Activated CD8-positive, alpha-beta memory T cell treated with anti-CD3 and anti-CD28 coated beads for 36 hours (primary cell): ENCODE results near the gene MYO5A. TPM values are rescaled to one million over a fixed set of nuclear protein-coding genes. Genes with fewer than 3 reads are reported as not detected.
"Not testable (repeated sequence)": the region's sequence is repeated elsewhere in the genome, so short reads cannot be mapped to it uniquely, and the experiment has no call there.

ENCODE experiments used
- CTCF ChIA-PET: fragments of 350-600 bp; sonication (Branson Sonifier 250); formaldehyde crosslinking; loops from one replicate; lab custom pipeline; 2021; ENCODE audit warnings: antibody characterized with exemption; lab: Charles Lee
- POLR2A ChIA-PET: fragments of 350-600 bp; sonication (Branson Sonifier 250); formaldehyde crosslinking; loops from one replicate; lab custom pipeline; 2021; ENCODE audit warnings: antibody characterized with exemption; lab: Charles Lee
- total RNA-seq, 2 experiments: library from RNA; stranded (reverse); gene quantifications; one replicate each; pipeline ENCODE4 v1.2.3, GENCODE V29; 2021

Gene MYO5A
- total RNA-seq, 2 experiments from 2014 or later = 28.6 to 30.3 TPM

DNA sequence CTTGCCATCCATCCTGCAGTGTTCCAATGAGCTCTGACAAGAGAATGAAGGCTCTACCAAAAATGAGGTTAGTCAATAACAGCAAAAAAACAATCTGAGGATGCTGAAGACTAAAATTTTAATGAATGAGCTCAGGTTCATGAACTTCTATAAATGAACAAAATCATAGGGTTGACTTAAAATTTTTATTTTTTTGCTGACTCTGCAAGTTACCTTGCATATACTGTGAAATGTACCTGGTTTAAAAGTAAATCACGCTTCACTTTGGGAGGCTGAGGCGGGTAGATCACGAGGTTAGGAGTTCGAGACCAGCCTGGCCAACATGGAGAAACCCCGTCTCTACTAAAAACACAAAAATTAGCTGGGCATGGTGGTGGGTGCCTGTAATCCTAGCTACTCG is 85.5 kb downstream of the MYO5A start:
- CTCF ChIA-PET = not testable (repeated sequence)
- POLR2A ChIA-PET = interaction anchor here (0.6 kb wide), 1 partner anchor 81 kb away, joined by 3 read pairs; no protein-coding TSS in a partner anchor

DNA sequence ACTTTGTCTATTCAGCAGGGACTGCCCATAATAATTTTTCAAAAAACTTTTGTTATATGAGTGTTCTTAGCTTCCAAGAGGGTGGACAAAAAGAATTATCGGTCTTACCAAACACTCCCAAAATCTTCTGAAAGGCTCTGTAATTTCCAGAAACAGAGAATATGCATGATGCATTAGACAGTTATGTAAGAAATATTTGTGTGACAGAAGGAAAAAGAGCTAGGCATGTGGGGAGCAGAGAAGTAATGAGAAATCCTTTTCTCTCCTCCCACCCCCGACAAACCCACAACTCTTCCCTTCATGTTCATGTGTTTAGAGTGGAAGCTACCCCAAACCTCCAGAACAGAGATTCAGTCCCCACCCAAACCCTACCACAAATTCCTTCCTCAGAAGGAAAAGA is 86.8 kb downstream of the MYO5A start:
- ChIA-PET POLR2A (no interaction called here), CTCF (no interaction called here)

DNA sequence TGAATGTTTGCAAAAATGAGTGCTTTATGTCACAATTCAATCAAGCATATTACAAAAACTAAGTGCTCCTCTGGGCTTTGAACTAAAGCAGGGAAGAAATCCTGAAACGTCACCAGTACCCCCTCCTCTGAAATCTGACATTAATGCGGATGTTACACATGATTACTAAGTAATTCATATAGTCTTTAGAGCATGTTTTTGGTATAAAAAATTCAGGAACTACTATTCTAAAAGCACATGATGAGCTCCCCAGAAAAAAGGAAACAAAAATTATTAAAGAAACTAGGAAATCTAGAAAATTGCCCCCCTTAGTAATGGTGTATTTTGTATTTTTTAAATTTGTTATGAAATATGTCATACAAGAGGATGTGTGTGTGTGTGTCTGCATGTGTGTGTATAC is 87.7 kb downstream of the MYO5A start:
- CTCF ChIA-PET = no interaction called here
- POLR2A ChIA-PET = no interaction called here

DNA sequence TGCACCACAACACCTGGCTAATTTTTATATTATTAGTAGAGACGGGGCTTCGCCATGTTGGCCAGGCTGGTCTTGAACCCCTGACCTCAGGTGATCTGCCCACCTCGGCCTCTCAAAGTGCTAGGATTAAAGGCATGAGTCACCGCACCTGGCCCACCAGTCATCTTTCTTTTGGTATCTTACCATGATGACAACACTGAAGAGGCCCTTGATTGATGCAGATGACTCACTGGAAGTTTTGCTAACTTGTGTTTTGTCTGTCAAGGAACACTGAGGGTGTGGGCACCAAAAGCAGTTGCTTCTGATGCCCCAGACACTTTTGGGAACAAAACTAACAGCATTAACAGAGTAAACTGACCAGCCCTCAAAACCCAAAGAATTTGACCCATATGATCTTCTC is 88.3 kb downstream of the MYO5A start:
- ChIA-PET CTCF (no interaction called here), POLR2A (no interaction called here)

DNA sequence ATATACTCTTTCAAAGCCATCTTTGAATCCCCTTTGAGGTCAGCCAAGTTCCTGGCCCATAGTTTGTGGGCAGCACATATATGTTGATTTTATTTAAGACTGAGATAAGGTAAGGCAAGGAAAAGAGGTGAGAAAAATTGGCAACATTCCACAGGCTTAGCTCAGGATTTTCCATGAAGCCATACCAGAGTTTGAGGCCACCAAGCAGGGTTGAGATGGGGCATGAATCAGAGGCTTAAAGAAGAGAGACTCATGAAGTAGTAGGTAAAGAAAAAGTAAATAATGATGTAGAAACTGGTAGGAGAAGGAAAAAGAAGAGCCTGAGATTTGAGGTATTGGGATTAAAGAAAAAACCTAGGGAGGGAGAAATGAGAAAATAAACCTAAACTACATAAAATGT is 89.2 kb downstream of the MYO5A start:
- ChIA-PET CTCF (interaction anchor here (0.6 kb wide), 1 partner anchor 83 kb away, joined by 4 read pairs; no protein-coding TSS in a partner anchor), POLR2A (no interaction called here)

DNA sequence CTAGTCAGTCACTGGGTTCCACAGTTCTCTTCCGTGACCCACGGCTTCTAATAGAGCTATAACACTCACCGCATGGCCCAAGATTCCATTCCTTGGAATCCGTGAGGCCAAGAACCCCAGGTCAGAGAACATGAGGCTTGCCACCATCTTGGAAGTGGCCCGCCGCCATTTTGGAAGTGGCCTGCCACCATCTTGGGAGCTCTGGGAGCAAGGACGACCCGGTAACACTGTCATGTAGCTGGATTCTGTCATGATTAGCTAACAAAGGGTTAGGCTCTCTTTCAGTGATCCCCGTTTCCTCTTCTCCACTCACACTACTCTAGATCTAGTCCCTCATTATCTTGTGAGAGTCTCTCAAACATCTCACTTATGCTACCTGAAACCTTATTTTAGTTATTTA is 89.6 kb downstream of the MYO5A start:
- POLR2A ChIA-PET, CTCF ChIA-PET: not testable (repeated sequence)

DNA sequence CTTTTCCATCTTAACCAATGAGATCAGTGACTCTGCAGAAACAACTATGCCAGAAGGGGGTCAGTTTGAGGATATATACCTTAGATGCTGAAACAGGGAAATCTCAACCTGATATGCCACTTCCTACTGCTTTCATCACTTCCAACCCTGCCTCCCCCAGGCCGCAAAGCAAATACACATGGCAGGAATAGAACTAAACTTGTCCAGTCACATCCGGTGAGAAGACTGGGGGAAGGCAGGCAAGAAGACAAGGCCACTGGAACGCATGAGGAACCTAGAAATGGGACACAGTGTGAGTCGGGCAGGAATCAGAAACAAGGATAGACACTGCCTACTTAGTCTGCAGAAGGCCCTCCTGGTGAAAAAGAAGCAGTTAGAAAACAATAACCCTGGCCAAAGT is 90.6 kb downstream of the MYO5A start:
- POLR2A ChIA-PET = no interaction called here
- CTCF ChIA-PET = no interaction called here

DNA sequence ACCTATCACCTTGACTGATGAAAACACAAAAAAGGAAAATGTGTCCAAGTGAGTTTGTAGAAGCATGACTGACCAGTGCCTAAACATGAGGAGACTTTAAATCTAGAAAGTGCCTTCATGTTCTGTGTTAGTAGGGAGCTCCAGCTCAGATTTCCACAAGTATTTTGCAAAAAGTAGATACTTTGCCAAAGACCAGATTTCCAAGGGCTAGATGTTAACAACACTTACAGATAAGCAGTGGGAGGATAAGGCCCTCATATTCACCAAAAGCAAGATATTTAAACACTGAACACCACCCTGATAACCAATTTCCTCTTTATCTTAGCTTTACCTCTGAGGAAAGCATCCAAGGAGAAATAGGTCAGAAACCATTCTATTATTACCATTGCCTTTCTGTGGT is 91.0 kb downstream of the MYO5A start:
- POLR2A ChIA-PET = no interaction called here
- CTCF ChIA-PET = no interaction called here

DNA sequence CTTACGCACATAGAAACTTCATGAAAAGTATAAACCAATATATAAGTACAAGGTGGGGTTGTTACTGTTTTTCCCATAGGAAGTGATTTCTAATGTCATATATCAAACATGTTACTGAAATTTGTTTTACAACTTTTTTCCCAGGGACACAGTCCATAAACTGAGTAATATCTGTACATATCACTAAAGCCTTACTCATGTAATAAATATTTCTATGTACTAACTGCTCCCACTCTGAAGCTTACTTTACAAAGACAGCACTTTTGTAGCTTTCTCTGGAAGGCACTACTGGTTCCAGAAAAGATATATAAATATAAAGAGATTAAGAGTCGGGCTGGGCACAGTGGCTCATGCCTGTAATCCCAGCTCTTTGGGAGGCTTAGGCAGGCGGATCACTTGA is 91.7 kb downstream of the MYO5A start:
- POLR2A ChIA-PET = no interaction called here
- CTCF ChIA-PET = no interaction called here

DNA sequence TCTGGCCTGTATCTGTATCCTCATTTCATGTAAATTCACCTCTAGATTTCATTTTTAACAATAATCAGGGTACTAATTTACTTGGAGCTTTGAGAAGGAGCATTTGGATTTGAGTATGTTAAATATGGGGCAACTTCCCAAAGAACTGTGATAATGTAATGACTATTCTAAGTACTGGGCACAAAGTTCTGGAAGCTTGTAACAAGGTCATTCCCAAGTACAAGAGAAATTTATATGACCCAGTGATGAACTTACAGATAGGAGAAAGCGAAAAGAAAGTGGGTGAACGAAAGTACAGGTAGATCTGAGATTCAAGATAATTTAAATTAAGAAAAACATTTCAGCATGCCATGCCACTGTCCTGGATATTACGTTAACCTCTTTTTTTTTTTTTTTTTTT is 93.8 kb downstream of the MYO5A start:
- CTCF ChIA-PET = no interaction called here
- POLR2A ChIA-PET = no interaction called here

DNA sequence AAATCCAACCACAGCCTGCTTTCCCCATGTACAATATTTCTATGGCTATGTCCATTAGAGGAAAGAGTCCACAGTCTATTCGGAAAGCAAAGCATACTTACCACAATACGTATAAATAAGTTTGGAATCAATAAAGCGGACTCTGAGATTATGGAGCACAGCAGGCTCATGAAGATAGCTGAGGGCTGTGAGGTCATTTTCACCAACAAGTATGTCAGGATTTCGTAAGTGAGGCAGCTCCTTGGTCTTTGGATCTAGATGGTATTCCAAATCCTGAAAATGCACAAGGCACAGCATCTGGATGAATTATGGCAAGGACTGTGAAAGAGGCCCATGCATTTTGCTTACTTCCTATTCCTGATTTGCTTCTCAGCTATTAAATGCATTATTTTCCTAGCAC is 100.4 kb downstream of the MYO5A start:
- CTCF ChIA-PET = no interaction called here
- POLR2A ChIA-PET = no interaction called here

DNA sequence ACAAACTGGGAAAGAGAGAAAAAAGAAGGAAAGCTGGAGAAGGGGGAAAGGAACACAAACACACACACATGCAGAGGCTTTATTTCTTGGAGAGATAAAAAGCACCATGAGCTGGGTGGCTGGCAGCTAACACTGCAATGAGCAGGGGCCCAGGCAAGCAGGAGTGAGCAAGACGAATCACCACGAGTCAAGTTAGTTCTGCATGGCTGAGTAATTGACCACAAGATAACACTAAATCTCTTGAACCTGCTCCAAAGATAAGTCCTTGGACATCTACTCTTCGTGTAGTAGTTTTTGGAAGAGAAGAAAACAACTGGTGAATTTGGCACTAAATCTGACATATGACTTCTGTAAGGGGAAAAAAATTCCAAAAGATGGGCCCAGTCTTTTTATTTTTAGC is 100.9 kb downstream of the MYO5A start:
- CTCF ChIA-PET = no interaction called here
- POLR2A ChIA-PET = no interaction called here

DNA sequence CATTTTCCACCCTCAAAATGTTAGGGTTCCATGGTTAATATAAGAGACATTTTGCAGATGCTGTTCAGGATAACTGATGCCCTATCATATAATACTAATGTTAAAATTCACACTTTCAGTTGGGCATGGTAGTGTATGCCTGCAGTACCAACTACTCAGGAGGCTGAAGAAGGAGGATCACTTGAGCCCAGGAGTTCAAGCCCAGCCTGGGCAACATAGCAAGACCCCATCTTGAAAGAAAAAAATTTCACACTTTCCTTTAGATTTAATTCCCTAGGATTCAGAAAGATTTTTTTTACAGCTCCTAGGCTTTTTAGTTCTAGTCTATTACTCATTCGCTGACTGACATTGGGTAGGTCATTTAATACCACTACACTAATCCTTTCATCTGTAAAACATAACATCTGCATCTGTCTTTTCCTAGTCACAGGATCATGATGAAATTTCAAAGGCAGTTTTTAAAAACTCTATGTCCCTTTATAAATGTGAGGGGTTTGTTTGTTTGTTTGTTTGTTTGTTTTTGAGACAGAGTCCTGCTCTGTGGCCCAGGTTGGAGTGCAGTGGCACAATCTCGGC is 103.7 kb downstream of the MYO5A start:
- CTCF ChIA-PET = no interaction called here
- POLR2A ChIA-PET = no interaction called here

DNA sequence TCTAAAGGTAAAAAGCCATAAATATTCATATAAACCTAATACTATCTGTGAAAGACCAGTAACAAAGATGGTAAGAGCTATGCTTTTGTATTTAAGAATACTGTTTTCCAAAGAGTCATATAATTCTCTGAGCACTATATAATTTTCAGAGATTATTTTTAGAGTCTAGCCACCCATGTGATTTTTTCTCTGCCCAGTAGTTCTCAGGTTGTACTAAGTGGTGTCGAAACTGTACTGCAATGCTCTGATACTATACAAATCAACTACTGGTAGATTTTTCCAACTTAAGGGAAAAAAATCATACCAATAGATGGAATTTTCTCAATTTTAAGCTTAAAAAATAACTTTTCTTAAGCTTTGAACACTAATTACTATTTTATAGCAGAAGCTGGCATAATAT is 104.8 kb downstream of the MYO5A start:
- CTCF ChIA-PET = no interaction called here
- POLR2A ChIA-PET = no interaction called here

DNA sequence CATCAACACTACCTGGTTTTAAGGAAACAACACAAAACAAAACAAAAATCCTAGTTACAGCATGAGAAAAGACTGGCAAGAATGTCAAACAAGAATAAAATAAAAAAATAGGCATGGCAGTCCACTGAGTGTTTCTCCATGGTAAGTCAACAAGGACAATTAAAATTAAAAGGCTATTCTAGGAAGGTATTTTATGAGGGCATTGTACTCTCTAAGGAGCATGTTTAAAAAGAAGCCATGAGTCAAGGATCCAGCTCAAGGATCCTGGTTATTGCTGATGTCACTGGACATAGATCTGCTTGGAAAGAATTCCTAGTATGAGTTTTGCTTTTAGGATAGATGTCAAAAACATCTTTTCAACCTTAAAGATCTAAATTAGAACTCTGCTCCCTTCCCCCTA is 106.7 kb downstream of the MYO5A start:
- POLR2A ChIA-PET = no interaction called here
- CTCF ChIA-PET = no interaction called here

DNA sequence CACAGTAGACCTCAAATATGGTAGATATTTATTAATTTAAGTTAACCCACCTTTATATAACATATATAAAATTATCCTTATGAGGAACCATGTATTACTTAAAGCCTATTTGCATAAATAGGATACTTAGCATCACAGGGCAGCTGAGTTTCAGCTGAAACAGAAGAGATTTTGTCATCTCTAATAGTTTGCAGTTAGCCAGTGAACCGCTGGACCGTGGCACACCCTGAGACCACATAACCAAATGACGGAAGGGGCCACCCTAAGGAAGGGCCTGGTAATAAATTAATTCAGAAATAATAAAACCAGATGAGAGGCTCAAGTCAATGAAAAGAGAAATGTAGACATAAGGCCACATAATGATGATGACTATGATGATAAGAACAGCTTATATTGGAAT is 107.7 kb downstream of the MYO5A start:
- POLR2A ChIA-PET = no interaction called here

DNA sequence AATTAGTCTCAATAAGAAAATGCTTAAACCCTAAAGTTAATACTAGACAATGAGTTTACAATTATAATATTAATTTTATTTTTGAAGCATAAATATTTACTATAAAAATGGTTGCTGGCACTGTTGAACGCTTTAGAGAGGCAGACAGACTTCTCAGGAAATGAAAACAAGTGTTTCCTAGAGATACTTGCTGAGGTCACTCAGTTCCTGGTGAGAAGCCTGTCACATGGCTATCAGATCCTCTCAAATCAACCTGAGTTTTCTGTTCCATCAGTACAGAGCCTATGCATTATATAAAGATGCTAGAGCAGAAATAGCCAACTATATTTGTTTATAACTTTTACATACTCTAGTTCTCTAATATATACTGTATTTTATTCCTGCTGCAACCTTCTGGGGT is 109.2 kb downstream of the MYO5A start:
- CTCF ChIA-PET = no interaction called here
- POLR2A ChIA-PET = no interaction called here

More for the DNA sequence above, 107.7 kb downstream of the MYO5A start:
- CTCF ChIA-PET = no interaction called here

DNA sequence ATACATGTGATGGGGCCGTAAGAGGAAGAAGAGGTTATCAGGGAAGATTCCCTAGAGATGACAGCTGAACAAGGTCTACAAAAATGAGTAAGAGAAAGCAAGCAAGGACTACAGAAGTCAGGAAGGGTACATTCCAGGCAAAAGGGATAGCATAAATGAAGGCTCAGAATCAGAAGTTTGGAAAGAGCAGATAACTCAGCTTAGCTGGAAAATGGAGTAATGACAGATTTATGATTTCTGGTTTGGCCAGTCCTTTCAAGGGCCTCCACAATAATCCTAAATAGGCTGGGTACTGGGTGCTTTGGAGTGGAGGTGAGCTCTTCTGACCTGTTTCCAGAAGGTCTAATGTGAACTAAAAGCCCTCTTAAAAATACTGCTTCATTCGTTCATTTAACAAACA is 110.7 kb downstream of the MYO5A start:
- CTCF ChIA-PET = no interaction called here
- POLR2A ChIA-PET = no interaction called here

DNA sequence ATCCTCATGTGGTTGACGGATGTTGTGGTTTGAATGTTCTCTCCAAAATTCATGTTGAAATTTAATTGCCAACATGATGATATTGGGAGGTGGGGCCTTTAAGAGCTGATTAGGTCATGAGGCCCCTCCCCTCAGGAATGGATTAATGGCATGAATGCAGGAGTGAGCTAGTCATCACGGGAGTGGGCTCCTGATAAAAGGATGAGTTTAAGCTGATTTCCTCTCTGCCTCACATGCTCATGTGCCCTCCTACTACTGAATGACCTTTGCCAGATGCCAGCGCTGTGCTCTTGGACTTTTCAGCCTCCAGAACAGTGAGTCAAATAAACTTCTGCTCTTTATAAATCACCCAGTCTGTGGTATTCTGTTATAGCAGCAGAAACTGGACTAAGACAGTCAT is 111.2 kb downstream of the MYO5A start:
- ChIA-PET POLR2A (no interaction called here), CTCF (no interaction called here)

DNA sequence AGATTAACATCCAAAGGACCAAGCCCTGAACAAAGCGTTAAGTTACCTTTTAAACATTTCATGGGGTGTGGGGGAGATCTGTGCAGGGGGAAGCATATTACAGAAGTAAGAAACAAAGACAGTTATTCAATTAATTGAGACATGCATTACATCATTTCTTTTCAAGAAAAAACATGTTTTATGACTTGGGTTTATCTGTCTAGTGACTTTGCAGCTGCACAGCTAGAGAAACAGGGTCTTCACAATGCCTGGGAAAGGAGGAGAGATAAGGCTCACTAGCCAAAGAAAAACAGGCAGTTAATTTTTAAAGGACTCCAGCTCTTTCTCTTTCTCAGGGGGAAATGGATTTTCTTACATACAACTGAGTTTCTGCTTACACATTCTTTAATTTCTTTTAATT is 112.1 kb downstream of the MYO5A start:
- CTCF ChIA-PET = not testable (repeated sequence)

DNA sequence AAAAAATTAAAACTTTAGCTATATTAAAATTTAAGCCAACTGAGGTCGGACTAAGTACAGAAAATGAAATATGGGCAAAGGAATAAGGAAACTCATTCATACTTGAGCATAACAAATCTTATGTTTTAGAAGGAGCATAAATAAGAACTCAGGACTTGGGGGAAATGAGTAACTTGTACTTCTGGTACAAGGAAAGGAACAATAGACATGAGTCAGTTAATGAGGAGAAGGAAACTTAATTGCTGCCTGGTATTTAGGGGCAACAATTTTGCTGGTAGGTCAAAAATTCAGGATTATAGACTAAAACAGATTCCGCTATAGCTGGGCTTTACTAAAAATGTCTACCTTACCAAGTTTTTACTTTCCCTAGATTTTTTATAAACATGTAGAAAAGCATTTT is 113.1 kb downstream of the MYO5A start:
- CTCF ChIA-PET = no interaction called here
- POLR2A ChIA-PET = no interaction called here

More for the DNA sequence above, 112.1 kb downstream of the MYO5A start:
- POLR2A ChIA-PET = not testable (repeated sequence)

DNA sequence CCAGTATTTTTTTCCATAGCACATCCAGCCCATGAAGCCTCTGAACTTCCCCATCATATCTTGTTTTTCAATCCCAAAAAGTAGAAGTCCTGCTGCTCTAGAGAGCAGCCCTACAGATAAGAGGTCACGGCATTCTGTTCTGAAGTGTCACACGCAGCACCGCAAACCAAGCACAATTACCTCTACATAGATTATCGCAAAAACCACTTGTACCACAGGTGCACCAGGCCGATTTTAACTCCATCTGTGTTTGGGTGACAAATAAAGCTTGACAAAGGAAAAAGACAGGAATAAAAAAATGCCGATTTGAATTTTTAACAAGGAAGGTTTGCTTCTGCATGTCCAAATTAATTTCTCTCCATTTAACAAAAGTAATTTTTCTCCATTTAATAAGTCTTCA is 113.7 kb downstream of the MYO5A start:
- ChIA-PET CTCF (interaction anchor here (1.4 kb wide), 1 partner anchor 15 kb away, joined by 3 read pairs; no protein-coding TSS in a partner anchor), POLR2A (no interaction called here)
